HepG2 (cell line): Measurements from ENCODE around the gene PLOD3. TPM values are rescaled to one million over a fixed set of nuclear protein-coding genes. Genes with fewer than 3 reads are reported as not detected.
A peak's percentile ranks its signal among the peaks of the same experiment; 100 is the strongest.

Experiments used
- FOSL1 ChIP-seq: sonication (generic); formaldehyde crosslinking; IDR thresholded peaks from 2 replicates; pipeline ENCODE4 v1.9.0; 2021; ENCODE audit warnings: missing genetic modification reagents, borderline replicate concordance
- HOMEZ ChIP-seq: IDR thresholded peaks from 2 replicates; pipeline ENCODE4 v1.6.1; 2016; ENCODE audit warnings: low read depth
- MZF1 ChIP-seq: sonication (generic); formaldehyde crosslinking; IDR thresholded peaks from 2 replicates; pipeline ENCODE4 v1.8.1; 2023; ENCODE audit warnings: mild to moderate bottlenecking, missing genetic modification reagents, borderline replicate concordance
- SOX5 ChIP-seq: IDR thresholded peaks from 2 replicates; pipeline ENCODE4 v1.6.1; 2016; ENCODE audit warnings: borderline replicate concordance
- YEATS2 ChIP-seq: sonication (generic); formaldehyde crosslinking; IDR thresholded peaks from 2 replicates; pipeline ENCODE4 v1.4.0; 2020; ENCODE audit warnings: missing genetic modification reagents, borderline replicate concordance
- ZNF317 ChIP-seq: sonication (generic); formaldehyde crosslinking; IDR thresholded peaks from 2 replicates; pipeline ENCODE4 v1.5.0; 2020; ENCODE audit warnings: mild to moderate bottlenecking, missing genetic modification reagents
- ZNF33A ChIP-seq: sonication (generic); formaldehyde crosslinking; IDR thresholded peaks from 2 replicates; pipeline ENCODE4 v1.5.1; 2020; ENCODE audit warnings: missing genetic modification reagents, mild to moderate bottlenecking, moderate library complexity, borderline replicate concordance
- ZNF430 ChIP-seq: sonication (generic); formaldehyde crosslinking; IDR thresholded peaks from 2 replicates; pipeline ENCODE4 v1.9.0; 2021; ENCODE audit warnings: mild to moderate bottlenecking, missing genetic modification reagents
- ZNF44 ChIP-seq: sonication (generic); formaldehyde crosslinking; IDR thresholded peaks from 2 replicates; pipeline ENCODE4 v1.5.1; 2020; ENCODE audit warnings: mild to moderate bottlenecking, missing genetic modification reagents
- ZNF512 ChIP-seq: sonication (generic); formaldehyde crosslinking; IDR thresholded peaks from 2 replicates; pipeline ENCODE4 v1.4.0; 2020; ENCODE audit warnings: mild to moderate bottlenecking, missing genetic modification reagents
- ZNF766 ChIP-seq: sonication (generic); formaldehyde crosslinking; IDR thresholded peaks from 2 replicates; pipeline ENCODE4 v1.5.0; 2020; ENCODE audit warnings: missing genetic modification reagents, borderline replicate concordance
- polyA plus RNA-seq, 8 experiments: library from polyadenylated mRNA; depleted of rRNA in 3 of 8; stranded (reverse) in 7 of 8; unstranded in 1 of 8; fragments of >200 nt; fragmentation: Illumina TruSeq in 4 of 8; extraction: Trizol in 4 of 8; gene quantifications; 2 replicates each; pipeline versions ENCODE4 v1.2.1 to v1.2.3, GENCODE V29; 2011 to 2016; ENCODE audit warnings: low read depth in 4 of 8, missing spikeins in 1 of 8, mixed read lengths in 1 of 8; ENCODE audit not compliant: insufficient read depth in 1 of 8
- total RNA-seq, 5 experiments: library from RNA; depleted of rRNA; stranded (reverse); fragments of >200 nt; fragmentation: Illumina TruSeq; extraction: Trizol; gene quantifications; 2 replicates each; pipeline ENCODE4 v1.2.3, GENCODE V29; 2016; ENCODE audit warnings: low read depth in 1 of 5
- TF ChIP-seq, protein P1 (sequence below): sonication (generic); formaldehyde crosslinking; IDR thresholded peaks from 2 replicates; pipeline ENCODE4 v1.8.1; 2023; ENCODE audit warnings: mild to moderate bottlenecking, missing genetic modification reagents
- TF ChIP-seq, protein P2 (sequence below): sonication (generic); formaldehyde crosslinking; IDR thresholded peaks from 2 replicates; pipeline ENCODE4 v1.5.1; 2020; ENCODE audit warnings: mild to moderate bottlenecking, missing genetic modification reagents, borderline replicate concordance
- TF ChIP-seq, protein P3 (sequence below): sonication (generic); formaldehyde crosslinking; IDR thresholded peaks from 2 replicates; pipeline ENCODE4 v1.4.0; 2020; ENCODE audit warnings: missing genetic modification reagents, mild to moderate bottlenecking, borderline replicate concordance

PLOD3 gene
- total and polyA plus RNA-seq, 2 of the 13 experiments (the other 11 are each of a cell fraction or from before 2014, with no cell fraction given), result 65.8 to 67.4 TPM

DNA sequence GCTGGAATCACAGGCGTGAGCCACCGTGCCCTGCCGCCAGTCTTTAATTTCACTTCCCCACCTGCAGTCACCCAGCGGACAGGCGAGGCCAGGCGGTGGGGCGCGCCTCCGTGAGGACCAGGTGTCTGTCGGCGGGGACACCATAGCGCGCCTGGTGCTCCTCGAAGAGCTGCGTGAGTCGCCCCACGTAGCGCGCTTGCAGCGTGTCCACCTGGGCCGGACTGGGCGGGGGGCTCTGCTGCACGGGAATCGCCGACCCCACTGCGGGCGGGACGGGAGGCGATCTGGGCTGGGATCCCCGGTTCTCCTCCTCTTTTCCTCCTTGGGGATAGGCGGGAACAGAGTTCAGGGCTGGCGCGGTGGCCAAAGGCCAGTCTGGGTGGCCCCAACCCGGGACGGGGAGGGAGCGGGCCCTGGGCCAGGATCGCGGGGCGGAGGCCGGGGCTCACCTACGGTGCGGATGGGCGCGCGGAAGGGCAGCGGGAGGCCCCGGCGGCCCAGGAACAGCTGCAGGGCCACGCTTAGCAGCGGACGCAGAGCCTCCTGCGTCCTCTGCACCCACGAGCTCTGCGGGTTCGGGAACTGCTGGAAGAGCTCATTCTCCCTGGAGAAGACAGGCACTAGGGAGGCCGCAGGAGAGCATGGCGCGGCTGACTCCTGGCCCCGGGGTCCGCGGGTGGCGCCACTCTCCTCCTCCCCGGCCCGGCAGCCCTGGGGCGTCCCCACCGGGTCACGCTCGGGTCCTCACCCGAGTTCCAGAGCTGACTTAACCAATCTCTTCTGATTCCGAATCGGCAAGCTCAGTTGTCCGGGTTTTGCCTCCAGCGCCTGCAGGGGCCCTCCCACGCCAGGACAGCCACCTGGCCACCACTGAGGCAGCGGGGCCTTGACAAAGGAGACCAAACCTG lies 15.4 kb downstream of the PLOD3 start (continued):
- no peak for TF ChIP-seq HOMEZ
- TF ChIP-seq MZF1 (CRISPR knock-in tag), result no peak
- no peak for TF ChIP-seq ZNF317 (CRISPR knock-in tag)
- TF ChIP-seq YEATS2 (CRISPR knock-in tag), result no peak
- TF ChIP-seq, protein P1, sequence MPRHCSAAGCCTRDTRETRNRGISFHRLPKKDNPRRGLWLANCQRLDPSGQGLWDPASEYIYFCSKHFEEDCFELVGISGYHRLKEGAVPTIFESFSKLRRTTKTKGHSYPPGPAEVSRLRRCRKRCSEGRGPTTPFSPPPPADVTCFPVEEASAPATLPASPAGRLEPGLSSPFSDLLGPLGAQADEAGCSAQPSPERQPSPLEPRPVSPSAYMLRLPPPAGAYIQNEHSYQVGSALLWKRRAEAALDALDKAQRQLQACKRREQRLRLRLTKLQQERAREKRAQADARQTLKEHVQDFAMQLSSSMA, result no peak
- TF ChIP-seq ZNF33A (CRISPR knock-in tag), result no peak
- peak; percentile 13; the same call in 1 of the 2 replicates for TF ChIP-seq SOX5 (CRISPR knock-in tag)
- no peak for TF ChIP-seq FOSL1
- TF ChIP-seq, protein P2, sequence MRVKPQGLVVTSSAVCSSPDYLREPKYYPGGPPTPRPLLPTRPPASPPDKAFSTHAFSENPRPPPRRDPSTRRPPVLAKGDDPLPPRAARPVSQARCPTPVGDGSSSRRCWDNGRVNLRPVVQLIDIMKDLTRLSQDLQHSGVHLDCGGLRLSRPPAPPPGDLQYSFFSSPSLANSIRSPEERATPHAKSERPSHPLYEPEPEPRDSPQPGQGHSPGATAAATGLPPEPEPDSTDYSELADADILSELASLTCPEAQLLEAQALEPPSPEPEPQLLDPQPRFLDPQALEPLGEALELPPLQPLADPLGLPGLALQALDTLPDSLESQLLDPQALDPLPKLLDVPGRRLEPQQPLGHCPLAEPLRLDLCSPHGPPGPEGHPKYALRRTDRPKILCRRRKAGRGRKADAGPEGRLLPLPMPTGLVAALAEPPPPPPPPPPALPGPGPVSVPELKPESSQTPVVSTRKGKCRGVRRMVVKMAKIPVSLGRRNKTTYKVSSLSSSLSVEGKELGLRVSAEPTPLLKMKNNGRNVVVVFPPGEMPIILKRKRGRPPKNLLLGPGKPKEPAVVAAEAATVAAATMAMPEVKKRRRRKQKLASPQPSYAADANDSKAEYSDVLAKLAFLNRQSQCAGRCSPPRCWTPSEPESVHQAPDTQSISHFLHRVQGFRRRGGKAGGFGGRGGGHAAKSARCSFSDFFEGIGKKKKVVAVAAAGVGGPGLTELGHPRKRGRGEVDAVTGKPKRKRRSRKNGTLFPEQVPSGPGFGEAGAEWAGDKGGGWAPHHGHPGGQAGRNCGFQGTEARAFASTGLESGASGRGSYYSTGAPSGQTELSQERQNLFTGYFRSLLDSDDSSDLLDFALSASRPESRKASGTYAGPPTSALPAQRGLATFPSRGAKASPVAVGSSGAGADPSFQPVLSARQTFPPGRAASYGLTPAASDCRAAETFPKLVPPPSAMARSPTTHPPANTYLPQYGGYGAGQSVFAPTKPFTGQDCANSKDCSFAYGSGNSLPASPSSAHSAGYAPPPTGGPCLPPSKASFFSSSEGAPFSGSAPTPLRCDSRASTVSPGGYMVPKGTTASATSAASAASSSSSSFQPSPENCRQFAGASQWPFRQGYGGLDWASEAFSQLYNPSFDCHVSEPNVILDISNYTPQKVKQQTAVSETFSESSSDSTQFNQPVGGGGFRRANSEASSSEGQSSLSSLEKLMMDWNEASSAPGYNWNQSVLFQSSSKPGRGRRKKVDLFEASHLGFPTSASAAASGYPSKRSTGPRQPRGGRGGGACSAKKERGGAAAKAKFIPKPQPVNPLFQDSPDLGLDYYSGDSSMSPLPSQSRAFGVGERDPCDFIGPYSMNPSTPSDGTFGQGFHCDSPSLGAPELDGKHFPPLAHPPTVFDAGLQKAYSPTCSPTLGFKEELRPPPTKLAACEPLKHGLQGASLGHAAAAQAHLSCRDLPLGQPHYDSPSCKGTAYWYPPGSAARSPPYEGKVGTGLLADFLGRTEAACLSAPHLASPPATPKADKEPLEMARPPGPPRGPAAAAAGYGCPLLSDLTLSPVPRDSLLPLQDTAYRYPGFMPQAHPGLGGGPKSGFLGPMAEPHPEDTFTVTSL (CRISPR knock-in tag), result no peak
- no peak for TF ChIP-seq ZNF512
- TF ChIP-seq, protein P3, sequence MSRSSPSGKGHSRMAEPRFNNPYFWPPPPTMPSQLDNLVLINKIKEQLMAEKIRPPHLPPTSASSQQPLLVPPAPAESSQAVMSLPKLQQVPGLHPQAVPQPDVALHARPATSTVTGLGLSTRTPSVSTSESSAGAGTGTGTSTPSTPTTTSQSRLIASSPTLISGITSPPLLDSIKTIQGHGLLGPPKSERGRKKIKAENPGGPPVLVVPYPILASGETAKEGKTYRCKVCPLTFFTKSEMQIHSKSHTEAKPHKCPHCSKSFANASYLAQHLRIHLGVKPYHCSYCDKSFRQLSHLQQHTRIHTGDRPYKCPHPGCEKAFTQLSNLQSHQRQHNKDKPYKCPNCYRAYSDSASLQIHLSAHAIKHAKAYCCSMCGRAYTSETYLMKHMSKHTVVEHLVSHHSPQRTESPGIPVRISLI (CRISPR knock-in tag), result no peak
- TF ChIP-seq ZNF430, result peak; percentile 68
- TF ChIP-seq ZNF44 (CRISPR knock-in tag), result no peak
- 0 out of 2 replicates have a peak, but pooled peaks have one; percentile 54 for TF ChIP-seq ZNF766 (CRISPR knock-in tag)
